ACC112 (cell line): ENCODE measurements around the gene FASLG.

ENCODE experiments used
- H2AFZ ChIP-seq: fragments of 200-600 bp; sonication (generic); one replicate; pipeline ENCODE4 v1.6.0; 2017; ENCODE audit warnings: antibody characterized with exemption, low read length; ENCODE audit not compliant: unreplicated experiment
- H3K27ac ChIP-seq: fragments of 200-600 bp; sonication (generic); 2 replicates; pipeline ENCODE4 v1.5.1; 2014; ENCODE audit warnings: low read depth, mild to moderate bottlenecking, antibody characterized with exemption, low read length, moderate library complexity
- H3K27me3 ChIP-seq: fragments of 200-600 bp; sonication (generic); 2 replicates; pipeline ENCODE4 v1.6.1; 2014; ENCODE audit warnings: mild to moderate bottlenecking, antibody characterized with exemption, low read length, moderate library complexity, mixed read lengths; ENCODE audit not compliant: insufficient read depth
- H3K36me3 ChIP-seq: fragments of 200-600 bp; sonication (generic); 2 replicates; pipeline ENCODE4 v1.6.1; 2016; ENCODE audit warnings: mild to moderate bottlenecking, antibody characterized with exemption, low read length, moderate library complexity, mixed read lengths; ENCODE audit not compliant: insufficient read depth
- H3K4me1 ChIP-seq: fragments of 200-600 bp; sonication (generic); one replicate; pipeline ENCODE4 v1.6.1; 2016; ENCODE audit warnings: low read length, mixed read lengths; ENCODE audit not compliant: insufficient read depth, unreplicated experiment, control insufficient read depth
- H3K4me3 ChIP-seq: fragments of 200-600 bp; sonication (generic); 2 replicates; pipeline ENCODE4 v1.5.1; 2014; ENCODE audit warnings: mild to moderate bottlenecking, low read depth, low read length
- H3K79me2 ChIP-seq: fragments of 200-600 bp; sonication (generic); one replicate; pipeline ENCODE4 v1.6.0; 2016; ENCODE audit warnings: low read length; ENCODE audit not compliant: control insufficient read depth, unreplicated experiment, insufficient read depth

Gene FASLG

DNA sequence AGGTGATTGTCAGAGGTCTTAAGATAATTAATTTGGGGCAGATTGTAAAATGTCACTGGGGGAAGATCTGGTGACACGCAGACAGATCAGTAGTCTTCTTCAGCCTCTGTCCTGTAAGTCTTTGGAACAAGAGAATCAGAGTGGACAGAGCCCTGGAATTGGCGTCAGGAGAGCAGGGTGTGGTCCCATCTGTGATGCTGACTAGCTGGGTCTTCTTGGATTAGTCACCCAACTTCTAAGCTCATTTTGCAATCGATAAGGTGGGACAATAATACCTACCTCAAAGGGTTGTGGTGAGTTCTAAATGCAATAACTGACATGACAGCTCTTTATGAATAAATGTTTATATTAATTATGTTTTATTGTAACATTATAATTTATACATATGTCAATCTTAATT is 4.8 kb downstream of the FASLG start:
- Histone ChIP-seq H2AFZ (no peak overlapping the region), H3K27me3 (no peaks in the 10 kb centered on the region), H3K79me2 (no peaks in the 10 kb centered on the region), H3K27ac (no peak overlapping the region), H3K4me3 (no peak overlapping the region), H3K36me3 (no peaks in the 10 kb centered on the region), H3K4me1 (no peaks in the 10 kb centered on the region)

DNA sequence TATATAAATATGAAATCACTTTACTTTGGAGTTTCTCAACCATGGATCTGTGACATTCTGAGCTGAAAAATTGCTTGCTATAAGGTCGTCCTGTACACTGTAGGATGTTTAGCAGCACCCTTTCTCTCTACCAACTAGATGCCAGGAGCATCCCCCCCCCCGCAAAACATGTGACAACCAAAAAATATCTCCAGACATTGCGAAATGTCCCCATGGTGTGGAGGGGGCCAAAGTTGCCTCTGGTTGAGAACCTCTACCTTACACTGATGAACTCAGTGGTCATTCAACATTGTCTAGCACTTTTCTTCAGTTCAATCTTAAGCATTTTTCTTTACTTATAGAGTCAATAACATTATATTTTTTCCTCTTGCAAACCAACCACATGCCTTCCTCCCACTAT is 9.2 kb downstream of the FASLG start:
- Histone ChIP-seq H3K27me3 (no peaks in the 10 kb centered on the region), H2AFZ (no peak overlapping the region), H3K4me1 (no peaks in the 10 kb centered on the region), H3K36me3 (no peaks in the 10 kb centered on the region), H3K4me3 (no peak overlapping the region), H3K27ac (no peak overlapping the region), H3K79me2 (no peaks in the 10 kb centered on the region)

DNA sequence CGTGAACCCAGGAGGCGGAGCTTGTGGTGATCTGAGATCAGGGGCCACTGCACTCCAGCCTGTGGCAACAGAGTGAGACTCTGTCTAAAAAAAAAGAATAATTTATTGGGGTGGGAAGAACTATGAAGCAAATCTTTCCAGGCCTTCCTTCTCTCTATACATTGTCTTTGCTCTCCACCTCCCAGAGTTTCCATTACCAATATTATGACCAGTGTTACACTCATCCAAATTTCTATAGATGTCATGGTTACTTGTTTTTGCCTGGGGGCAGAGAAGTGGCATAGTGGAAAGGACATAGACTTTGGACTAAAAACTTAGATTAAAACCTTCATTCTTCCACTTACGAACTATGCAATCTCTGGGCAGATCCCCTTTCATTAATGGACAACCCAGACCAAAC is 10.1 kb downstream of the FASLG start:
- Histone ChIP-seq H3K27me3 (no peaks in the 10 kb centered on the region), H3K4me3 (no peak overlapping the region), H3K79me2 (no peaks in the 10 kb centered on the region), H3K27ac (no peak overlapping the region), H2AFZ (no peak overlapping the region), H3K4me1 (no peaks in the 10 kb centered on the region), H3K36me3 (no peaks in the 10 kb centered on the region)

DNA sequence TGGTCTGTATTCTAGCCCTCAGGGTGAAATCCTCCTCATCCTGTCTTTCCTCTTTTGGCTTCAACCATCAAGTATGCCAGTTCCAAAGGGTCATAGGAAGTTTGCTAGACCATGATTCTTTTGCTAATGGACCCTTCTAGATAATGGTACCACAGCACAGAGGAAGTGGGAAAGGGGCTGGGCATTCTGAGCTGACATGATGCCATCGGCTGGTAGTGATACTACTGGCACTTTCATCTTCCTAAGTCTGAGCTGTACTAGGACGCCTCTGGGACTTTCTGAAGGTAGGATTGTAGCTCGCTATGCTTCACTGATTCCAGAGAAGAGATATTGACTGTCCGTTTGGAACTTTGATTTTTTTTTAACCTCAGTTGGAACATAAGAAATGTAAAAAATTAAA is 11.4 kb downstream of the FASLG start:
- H3K27ac ChIP-seq: no peak overlapping the region
- H3K4me1 ChIP-seq: no peaks in the 10 kb centered on the region
- H2AFZ ChIP-seq: no peak overlapping the region
- H3K4me3 ChIP-seq: no peak overlapping the region
- no peaks in the 10 kb centered on the region for H3K79me2 ChIP-seq
- H3K27me3 ChIP-seq: no peaks in the 10 kb centered on the region
- H3K36me3 ChIP-seq: no peaks in the 10 kb centered on the region

DNA sequence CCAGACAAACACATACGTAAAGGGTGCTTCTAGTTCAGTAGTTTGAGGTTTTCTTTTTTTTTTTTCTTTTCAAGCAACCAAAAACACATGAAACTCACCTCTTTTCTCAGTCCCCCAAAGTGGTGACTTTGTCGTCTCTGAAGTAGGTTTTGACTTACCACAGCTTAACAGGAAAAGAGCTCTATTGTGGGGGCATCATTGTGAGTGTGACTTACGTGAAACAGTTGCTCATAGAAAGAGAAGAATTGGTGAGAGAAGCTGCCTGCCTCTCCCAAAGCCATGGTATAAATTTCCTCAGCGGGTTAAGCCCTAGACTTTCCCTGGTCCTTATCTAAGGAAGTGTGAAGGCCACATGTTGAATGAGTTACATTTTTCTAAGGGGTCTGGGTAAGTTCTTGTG is 11.9 kb downstream of the FASLG start:
- H3K79me2 ChIP-seq: no peaks in the 10 kb centered on the region
- H3K36me3 ChIP-seq: no peaks in the 10 kb centered on the region
- H3K27ac ChIP-seq: no peak overlapping the region
- no peak overlapping the region for H2AFZ ChIP-seq
- H3K4me1 ChIP-seq: no peaks in the 10 kb centered on the region
- no peak overlapping the region for H3K4me3 ChIP-seq
- no peaks in the 10 kb centered on the region for H3K27me3 ChIP-seq

DNA sequence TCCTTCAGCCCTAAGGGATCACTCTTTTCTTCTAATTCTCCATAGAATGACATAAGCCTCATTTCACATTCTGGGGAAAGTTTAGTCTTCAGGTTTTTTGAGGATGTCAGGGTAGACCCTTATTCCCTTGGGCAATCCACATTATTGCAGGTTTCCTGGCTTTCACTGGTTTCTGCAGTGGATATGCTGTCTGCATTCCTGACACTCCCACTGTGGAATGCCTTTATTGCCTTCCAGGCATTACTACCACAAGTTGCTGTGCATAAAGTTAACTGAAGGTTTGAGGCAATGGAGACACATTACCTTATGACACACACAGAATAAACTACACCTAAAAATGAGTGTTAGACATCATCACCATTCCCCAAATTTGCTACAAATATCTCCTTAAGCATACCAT is 12.7 kb downstream of the FASLG start:
- Histone ChIP-seq H3K4me3 (no peak overlapping the region), H3K79me2 (no peaks in the 10 kb centered on the region), H3K36me3 (no peaks in the 10 kb centered on the region), H3K4me1 (no peaks in the 10 kb centered on the region), H2AFZ (no peak overlapping the region), H3K27ac (no peak overlapping the region), H3K27me3 (no peaks in the 10 kb centered on the region)

DNA sequence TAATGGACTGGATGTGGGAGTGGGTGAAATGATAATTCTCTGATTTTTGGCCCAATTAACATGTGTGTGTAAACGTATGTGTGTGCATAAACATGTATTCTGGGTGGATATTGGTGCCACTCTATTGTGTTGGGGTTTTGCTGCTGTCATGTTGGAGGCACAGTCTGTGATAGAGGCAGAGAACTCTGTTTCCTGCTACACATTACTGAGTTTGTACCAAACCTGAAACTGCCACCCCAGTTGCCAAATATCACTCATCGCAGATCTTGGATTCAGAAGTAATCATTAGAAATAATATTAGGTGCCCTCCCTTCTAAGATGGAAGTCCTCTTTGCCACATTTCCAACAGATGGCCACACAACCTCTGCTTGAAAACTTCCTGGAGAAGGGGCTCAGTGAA is 13.8 kb downstream of the FASLG start:
- Histone ChIP-seq H3K4me3 (no peak overlapping the region), H3K36me3 (no peaks in the 10 kb centered on the region), H2AFZ (no peak overlapping the region), H3K79me2 (no peaks in the 10 kb centered on the region), H3K27me3 (no peaks in the 10 kb centered on the region), H3K4me1 (no peaks in the 10 kb centered on the region), H3K27ac (no peak overlapping the region)

DNA sequence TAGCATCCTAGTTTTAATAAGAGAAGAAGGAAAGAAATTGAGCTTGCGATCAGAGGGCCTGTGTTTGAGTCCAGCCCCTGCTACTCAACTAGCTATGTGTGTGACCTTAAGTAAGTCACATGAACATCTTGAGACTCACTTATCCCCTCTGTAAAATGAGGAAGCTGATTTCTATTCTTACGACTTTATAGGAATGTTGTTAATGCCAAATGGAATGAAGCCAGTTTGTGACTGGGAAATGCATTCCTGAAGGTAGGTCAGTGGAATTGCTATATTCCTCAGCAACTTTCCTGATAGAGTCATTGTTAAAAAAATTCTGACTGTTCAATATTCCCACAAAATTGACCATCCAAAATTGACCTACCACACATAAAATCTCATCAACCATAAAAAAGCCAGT is 14.9 kb downstream of the FASLG start:
- H3K36me3 ChIP-seq: no peaks in the 10 kb centered on the region
- no peaks in the 10 kb centered on the region for H3K79me2 ChIP-seq
- H3K4me3 ChIP-seq: no peak overlapping the region
- no peaks in the 10 kb centered on the region for H3K27me3 ChIP-seq
- no peak overlapping the region for H2AFZ ChIP-seq
- no peak overlapping the region for H3K27ac ChIP-seq
- H3K4me1 ChIP-seq: no peaks in the 10 kb centered on the region

DNA sequence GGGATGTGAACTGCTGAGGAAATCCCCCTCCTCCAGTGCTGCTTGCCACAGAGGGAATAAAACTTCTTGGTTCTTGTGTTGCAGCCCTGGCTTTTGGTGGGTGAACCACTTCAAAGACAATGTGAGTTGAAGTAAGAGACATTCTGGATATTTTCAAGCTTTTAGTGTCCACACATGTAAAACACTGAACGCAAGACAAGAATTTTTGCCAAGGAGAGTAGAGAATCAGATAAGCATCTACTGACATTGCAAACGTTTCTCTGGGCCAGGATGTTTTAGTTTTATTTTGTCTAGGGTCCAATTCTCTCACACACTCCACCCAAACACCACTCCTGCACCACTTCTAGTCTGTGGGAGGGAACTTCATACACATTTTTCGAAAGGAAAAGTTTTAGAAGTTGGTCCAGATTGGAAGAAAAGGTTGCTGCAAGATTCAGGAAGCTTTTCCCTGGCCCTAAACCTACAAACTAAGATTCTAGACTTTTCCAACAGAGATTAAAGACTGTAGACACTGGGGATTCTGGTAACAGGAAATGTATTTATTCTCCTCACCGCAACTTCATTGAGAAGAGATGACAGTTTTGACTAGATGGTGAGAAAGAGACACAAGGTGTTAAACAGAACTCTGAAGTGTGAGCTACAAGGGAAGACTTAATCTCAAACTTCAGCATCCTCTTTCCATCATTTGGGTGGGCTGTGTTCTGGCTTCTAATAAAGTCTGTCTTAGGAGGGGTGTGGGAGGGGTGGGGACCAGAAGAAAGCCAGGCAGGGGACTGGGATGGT is 16.1 kb downstream of the FASLG start:
- Histone ChIP-seq H3K4me1 (no peaks in the 10 kb centered on the region), H3K27me3 (no peaks in the 10 kb centered on the region), H3K79me2 (no peaks in the 10 kb centered on the region), H3K27ac (no peak overlapping the region), H2AFZ (no peak overlapping the region), H3K36me3 (no peaks in the 10 kb centered on the region), H3K4me3 (no peak overlapping the region)

DNA sequence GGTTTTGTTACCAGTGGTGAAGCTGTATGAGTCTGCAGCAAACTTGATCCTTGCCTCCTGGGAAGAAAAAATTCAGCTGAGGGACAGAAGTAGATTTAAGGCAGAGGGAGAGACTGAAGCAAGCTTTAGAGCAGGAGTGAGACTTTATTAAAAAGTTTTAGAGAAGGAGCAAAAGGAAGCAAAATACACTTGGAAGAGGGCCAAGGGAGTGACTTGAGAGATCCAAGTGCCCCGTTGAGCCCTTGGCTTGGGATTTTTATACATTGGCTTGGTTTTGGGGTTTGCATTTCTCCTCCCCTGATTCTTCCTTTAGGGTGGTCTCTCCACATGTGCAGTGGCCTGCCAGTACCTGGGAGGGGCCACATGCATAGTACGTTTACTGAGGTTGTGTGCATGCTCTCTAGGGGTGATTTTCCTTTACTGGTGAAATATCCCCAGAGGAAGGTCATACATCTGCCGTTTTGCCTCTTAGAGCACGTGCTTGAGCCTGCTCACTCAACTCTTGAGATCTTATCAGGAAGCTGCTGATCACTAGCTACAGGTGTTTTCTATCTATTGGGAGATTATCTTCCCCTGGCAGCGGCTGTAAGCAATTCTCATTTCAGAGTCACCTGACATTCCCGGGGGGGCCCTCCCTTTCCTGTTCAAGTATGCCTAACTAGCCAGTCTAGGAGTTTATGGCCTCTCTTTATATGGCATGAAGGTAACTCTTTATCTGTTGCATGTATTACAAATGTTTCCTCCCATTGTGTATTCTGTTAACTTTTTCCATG is 20.3 kb downstream of the FASLG start:
- H3K79me2 ChIP-seq: no peaks in the 10 kb centered on the region
- H3K27ac ChIP-seq: no peak overlapping the region
- H2AFZ ChIP-seq: no peak overlapping the region
- H3K4me3 ChIP-seq: no peak overlapping the region
- no peaks in the 10 kb centered on the region for H3K36me3 ChIP-seq
- H3K27me3 ChIP-seq: no peaks in the 10 kb centered on the region
- H3K4me1 ChIP-seq: no peaks in the 10 kb centered on the region

DNA sequence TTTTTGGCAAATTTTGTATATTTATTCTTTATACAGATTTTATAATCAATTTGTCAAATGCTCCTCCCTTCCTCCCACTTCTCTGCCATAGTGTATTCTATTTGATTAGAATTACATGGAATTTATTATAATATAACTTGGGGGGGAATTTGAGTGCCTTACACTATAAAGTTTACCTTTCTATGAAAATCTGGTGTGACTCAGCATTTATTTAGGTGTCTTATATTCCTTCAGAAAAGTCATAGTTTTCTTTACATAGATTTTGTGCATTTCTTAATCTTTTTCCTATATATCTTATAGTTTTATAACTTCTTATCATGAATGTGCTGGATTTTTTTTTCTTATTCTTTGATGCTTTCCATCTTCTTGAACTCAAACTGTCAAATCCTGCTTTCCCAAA is 21.3 kb downstream of the FASLG start:
- H3K4me3 ChIP-seq: no peak overlapping the region
- no peaks in the 10 kb centered on the region for H3K27me3 ChIP-seq
- no peaks in the 10 kb centered on the region for H3K4me1 ChIP-seq
- no peaks in the 10 kb centered on the region for H3K36me3 ChIP-seq
- H2AFZ ChIP-seq: no peak overlapping the region
- no peaks in the 10 kb centered on the region for H3K79me2 ChIP-seq
- H3K27ac ChIP-seq: no peak overlapping the region
